Mammary epithelial cell (primary cell): Measurements from ENCODE around the gene UBE2F.

Source experiments
- CTCF ChIP-seq, 2 donors: IDR thresholded peaks in 1 of 2; conservative IDR thresholded peaks in 1 of 2; 2 replicates each; pipeline ENCODE4 v1.5.1; 2011 to 2012; ENCODE audit warnings: inconsistent platforms in 2 of 2, low read length in 2 of 2, mild to moderate bottlenecking in 2 of 2, control low read depth in 1 of 2, low read depth in 1 of 2; ENCODE audit not compliant: insufficient read depth in 1 of 2; ENCODE audit errors: extremely low read depth in 1 of 2
- EZH2 ChIP-seq: IDR thresholded peaks from 2 replicates; pipeline ENCODE4 v1.6.1; 2012; ENCODE audit warnings: low read length, inconsistent platforms, borderline replicate concordance

GRCh38 chr2:237978058-237978712, 11.4 kb downstream of the UBE2F start:
- no peak for TF ChIP-seq EZH2
- no peak for TF ChIP-seq CTCF (conservative IDR thresholded peaks at IDR 0.05 in 1 of 2, IDR thresholded peaks at IDR 0.05 in 1 of 2; ENCODE audit: extremely low read depth in 1 of 2, insufficient read depth in 1 of 2, low read depth in 1 of 2, low read length in 2 of 2)
